ENCODE results near the gene MAP2K3. TPM values are rescaled to one million over a fixed set of nuclear protein-coding genes. Genes with fewer than 3 reads are reported as not detected.

Gene MAP2K3
- total RNA-seq, 1 donor from 2014 or later = 20.9 TPM

DNA sequence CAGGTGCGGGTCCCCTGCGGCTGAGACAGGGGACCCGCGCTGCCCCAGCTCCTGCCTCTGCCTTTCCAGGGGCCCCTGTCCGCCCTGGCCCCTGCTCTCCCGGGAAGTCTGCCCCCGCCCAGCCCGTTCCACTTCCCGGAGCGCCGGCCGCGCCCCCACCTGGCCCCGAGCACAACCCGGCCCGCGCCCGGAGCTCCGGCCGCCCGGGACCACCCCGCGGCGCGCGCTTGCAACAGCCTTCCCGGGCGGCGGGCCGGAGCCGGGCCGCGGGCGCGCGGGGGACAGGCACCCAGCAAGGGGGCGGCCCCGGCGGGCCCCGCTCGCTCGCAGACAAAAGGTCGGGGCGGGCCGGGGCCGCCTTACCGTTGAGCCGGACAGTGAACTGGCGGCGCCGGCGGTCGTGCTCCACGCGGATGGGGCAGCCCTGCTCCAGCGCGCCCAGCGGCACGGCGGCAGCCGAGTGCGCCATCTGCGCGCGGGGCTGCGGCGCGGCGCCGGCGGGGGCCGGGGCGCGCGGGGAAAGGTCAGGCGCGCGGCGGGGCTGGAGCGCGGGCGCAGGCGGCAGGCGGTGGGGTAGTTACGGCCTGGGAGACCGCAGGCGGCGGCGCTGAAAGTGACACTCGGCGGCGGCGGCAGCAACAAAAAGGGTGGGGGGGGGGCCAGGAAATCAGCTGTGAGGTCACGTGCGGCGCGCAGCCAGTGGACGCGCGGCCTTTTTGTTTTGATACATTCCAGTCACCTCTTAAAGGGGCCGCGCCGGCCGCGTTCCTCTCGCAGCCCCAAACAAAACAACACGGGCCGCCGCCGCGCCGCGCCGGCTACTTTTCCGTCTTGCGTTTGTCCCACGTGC lies 31.5 kb upstream of the MAP2K3 start, which contains the start of gene NATD1:
TSS of gene NATD1 (minus strand) at position 615 of the 850 bp plus-strand sequence. CDS start at position 469, 146 bp downstream.
- peak; percentile 87 for DNase-seq (ENCODE audit: low spot score)

DNA sequence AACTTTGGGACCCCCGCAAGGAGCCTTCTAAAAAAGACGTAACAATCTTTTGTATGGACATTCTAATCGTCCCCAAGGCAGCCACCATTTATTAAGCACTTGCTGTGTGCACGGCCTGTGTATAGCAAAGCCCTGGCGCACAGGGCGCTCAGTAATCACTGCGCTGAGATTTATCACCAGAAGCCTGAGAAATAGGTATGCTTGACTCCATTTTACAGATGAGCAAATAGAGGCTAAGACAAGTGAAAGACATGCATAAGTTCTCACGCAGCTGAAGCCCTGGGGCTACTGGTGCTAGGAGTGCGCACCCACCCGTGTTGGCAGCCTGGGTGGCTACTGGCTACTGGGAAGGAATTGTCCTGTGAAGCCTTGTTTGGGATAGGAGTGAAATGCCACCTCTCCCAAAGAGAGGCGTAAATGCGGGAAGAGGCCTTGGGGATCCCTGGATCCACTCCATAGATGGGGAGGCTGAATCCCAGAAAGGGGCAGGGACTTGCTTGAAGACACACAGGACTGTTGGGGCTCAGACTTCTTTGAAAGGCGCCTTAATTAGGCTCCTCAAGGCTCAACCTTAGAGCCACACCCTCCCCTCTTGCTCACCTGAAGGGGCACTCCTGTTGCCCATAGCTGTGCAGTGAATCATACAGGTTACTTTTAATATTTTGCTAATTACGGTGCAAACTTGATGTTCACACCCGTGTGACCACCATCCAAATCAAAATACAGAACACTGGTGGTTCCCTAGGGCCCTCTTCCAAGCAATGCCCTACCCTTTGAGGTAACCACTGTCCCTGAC lies 30.7 kb upstream of the MAP2K3 start:
- no peak for DNase-seq (ENCODE audit: low spot score)

DNA sequence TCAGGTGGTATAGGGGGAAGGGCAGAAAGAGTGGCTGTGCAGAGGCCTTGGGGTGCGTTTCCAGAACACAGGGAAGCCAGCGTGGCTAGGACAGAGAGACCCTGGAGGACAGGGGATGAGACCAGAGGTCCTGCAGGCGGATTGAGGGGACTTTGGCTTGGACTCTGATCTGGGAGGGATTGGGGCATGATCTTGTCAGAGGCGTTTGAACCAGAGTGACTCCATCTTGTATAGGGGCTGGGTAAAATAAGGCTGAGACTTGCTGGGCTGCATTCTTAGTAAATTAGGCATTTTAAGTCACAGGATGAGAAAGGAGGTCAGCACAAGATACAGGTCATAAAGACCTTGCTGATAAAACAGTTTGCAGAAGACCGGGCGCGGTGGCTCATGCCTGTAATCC lies 25.9 kb upstream of the MAP2K3 start:
- no peak for DNase-seq (ENCODE audit: low spot score)

DNA sequence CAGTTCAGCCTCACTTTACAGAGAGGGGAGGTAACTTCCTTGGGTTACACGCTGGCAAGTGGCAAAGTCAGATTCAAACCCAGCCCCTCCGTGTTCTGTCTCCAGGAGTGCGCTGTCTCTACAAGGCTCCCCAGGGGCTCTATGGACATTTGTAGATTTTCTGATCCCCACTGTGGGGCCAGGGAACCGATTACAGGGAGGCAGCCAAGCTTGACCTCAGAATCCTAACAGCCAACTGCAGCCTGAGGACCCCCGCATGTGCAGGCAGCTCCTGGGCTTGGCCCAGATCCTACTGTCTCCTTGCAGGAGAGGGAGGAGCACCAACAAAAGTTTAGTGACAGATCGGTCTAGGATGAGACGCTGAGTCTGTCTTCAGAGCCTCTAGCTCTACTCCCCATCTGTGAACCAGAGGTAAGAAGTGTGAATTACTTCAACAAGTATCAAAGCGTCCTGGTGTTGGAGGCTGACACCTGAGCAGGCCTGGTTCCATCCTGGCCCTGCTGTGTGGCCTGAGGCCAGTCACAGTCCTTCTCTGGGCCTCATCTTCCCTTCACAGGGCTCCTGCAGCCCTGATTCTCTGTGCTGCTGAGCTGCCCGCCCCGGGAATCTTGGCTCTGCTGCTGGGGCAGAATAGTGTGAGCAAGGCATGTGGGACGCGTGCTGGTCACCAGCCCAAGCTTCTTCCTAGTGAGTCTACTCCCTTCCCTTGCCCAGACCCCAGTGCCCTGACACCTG lies 22.1 kb upstream of the MAP2K3 start:
- no peak for DNase-seq (ENCODE audit: low spot score)

GRCh38 chr17:21263376-21263775 lies 21.1 kb upstream of the MAP2K3 start:
- DNase-seq (ENCODE audit: low spot score) = no peak

- DNase-seq (ENCODE audit: low spot score) = no peak
Observed at GRCh38 chr17:21268596-21269188, 15.8 kb upstream of the MAP2K3 start.

DNA sequence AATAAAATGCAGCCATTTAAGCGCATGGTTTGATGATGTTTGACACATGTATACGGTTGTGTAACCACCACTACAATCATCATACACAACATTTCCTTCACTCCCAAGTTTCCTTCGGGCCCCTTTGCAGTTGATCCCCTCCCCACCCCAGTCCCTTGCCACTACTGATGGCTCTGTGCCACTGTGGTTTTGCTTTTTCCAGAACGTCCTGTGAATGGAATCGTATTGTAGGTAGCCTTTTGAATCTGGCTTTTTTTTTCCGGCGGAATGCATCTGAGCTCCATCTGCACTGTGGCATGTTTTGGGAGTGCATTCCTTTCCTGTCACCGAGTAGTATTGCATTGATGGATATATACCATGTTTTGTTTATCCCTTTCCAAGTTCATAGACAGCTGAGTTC lies 15.1 kb upstream of the MAP2K3 start:
- no peak for DNase-seq (ENCODE audit: low spot score)

DNA sequence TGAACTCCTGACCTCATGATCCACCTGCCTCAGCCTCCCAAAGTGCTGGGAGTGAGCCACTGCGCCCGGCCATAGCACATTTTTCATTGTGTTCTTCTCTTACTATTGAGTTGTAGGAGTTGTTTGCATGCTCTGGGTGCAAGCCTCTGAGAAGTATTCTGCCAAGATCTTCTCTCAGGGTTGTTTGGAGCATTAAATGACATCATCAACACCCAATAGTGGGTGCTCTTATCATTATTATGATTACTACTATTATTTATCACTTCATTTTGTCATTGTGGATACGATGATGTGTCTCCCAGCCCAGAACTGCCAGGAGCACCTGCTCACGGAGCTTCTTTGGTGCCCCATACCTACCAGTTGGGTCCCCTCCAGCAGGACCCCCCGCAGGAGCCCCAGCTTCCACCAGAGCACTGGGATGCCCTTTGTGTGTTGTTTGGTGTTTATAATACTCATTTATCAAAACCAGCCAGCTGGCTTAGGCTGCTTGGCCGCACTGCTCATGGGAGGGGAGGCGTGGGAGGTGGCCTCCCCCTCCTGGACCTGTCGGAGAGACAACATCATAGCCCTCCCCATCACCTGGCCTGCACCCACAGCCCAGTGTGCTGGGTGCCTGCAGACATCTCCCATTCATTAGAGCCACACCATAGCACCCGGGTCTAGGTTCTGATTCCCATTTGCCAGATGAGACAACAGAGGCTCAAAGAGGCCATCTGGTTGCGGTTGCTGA lies 12.9 kb upstream of the MAP2K3 start:
- DNase-seq (ENCODE audit: low spot score) = no peak

GRCh38 chr17:21272250-21272649 lies 12.3 kb upstream of the MAP2K3 start:
- DNase-seq (ENCODE audit: low spot score) = no peak

- no peak for DNase-seq (ENCODE audit: low spot score)
Observed at GRCh38 chr17:21272881-21273792, 11.4 kb upstream of the MAP2K3 start.

- DNase-seq (ENCODE audit: low spot score) = no peak
Observed at GRCh38 chr17:21275047-21275578, 9.4 kb upstream of the MAP2K3 start.

DNA sequence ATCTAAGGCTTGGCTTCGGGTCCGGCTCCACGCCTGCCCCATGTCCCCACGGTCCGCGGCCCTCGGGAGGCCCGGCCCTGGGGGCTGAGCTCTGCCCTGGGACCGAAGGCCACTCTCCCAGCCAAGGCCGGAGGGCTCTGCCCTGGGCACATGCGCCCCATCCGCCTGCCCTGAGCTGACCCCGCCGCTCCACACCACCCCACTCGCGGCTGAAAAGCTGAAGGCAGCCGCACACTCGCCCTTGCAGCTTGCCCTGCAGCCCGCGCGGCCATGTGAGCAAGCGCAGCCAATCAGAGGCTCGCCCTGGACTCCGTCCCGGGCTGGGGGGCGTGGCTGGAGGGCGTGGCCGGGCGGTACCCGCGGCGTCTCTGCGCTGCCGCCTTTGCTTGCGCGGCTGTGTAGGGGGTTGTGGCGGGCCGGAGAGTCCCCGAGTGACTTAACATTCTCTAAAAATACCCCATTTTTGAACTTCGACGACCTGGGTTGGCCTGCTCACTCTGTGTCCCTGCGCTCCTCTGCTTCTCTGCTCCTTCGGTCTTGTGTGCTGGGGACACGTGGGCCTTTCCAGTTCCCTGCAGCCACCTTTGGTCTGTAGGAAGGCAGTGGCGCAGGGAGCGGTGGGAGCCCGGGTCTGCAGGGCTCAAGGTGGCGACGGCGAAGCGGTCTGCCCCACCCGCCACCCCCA lies 8.8 kb upstream of the MAP2K3 start:
- DNase-seq (ENCODE audit: low spot score) = peak; percentile 92

GRCh38 chr17:21276264-21276588 lies 8.3 kb upstream of the MAP2K3 start:
- DNase-seq (ENCODE audit: low spot score) = no peak

DNA sequence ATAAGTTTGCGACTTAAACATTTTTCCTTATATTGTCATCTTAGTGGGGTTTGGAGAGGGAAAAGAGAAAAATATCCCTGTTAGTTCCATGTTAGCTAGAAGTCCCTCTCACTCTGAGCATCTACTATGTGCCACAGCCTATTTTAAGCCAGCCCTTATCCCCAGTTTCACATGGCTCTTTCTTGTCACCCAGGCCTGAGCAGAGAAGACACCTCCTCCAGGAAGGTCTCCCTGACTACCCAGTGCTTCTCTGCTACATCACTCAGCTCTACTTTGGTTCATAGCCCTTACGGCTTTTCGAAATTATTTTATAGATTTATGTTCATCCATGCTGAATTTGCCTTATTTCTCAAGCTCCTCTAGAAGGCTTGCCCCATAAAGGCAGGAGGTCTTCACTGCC lies 7.2 kb upstream of the MAP2K3 start:
- DNase-seq (ENCODE audit: low spot score) = no peak

DNA sequence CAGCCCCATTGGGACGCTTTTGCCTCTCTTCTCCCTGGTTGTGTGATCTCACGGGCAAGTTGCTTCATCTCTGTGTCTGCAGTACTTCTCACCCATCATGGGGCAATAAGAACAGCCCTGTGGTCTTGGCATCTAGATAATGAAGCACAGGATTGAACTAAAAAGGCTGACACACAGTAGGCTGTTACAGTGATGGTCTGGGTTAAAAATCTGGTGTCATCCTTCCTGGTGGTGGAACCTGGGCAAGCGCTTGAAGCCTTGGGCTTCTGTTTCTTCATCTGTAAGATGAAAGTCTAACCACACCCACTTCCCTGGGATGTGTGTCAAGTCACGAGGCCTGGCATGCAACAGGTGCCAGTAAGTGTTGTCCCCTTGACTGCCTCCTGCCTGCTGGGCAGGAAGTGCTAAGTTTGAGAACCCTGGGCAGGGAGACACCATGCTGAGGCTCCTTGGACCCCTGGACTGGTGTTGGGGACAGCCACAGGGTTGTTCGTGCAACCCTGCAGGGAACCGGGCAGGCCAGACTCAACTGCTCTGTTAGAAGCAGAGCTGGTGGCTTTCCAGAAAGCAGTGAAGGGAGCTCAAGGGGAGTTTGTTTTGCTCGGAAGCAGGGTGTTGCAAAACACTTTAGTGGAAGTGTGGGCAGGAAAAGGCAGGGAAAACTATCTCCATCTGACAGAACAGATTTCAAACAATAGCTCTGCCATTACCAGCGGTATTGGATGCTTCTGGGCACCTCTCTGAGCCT lies 5.9 kb upstream of the MAP2K3 start:
- no peak for DNase-seq (ENCODE audit: low spot score)

DNA sequence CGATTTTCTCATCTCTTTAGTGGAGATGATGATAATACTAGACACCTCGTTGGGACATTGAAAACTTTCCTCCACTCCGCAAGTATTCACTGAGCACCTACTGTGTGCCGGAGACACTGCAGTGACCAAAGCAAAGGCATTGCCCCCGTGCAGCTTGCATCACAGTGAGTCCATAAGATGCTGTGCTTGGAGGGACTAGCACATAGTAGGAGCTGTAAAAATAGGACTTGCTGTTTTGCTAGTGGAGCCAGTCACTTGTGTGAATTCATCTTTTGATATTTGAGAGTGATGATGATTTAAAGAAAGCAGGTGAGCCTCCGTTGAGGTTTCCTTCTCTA lies 5.3 kb upstream of the MAP2K3 start:
- DNase-seq (ENCODE audit: low spot score) = no peak

DNA sequence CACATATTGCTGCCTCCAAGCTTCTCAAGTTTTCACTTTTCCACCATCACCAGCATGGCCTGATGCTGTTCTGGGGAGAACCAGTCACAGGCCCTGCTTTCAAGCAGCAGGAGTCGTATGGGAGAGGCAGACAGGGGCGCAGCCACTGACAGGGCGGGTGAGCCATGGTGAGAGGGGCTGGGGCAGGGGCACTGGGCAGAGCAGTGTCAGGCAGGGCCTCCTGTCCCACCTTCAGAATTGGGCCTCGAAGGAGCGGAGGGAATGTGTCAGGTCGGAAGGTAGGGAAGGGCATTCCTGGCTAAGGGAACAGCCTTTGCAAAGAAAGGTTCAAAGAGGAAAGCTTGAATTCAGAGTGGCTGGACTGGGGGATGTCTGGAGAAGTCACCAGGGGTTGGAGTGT lies 4.9 kb upstream of the MAP2K3 start:
- no peak for DNase-seq (ENCODE audit: low spot score)

GRCh38 chr17:21280081-21280518 lies 4.4 kb upstream of the MAP2K3 start:
- peak; percentile 82 for DNase-seq (ENCODE audit: low spot score)
